ENCODE results near the gene SDHAF3. TPM values are rescaled to one million over a fixed set of nuclear protein-coding genes. Genes with fewer than 3 reads are reported as not detected.

Gene SDHAF3
- total and polyA plus RNA-seq, 2 of the 8 experiments (the other 6 are each of a cell fraction or from before 2014, with no cell fraction given): 12.0 to 31.3 TPM

- H2BK15ac ChIP-seq (ENCODE audit: low read length): no peak overlapping the region
- H4K5ac ChIP-seq (ENCODE audit: insufficient read length, low read depth, low read length): no peak overlapping the region
- no peaks in the 10 kb centered on the region for H3K36me3 ChIP-seq (ENCODE audit: control insufficient read depth in 2 of 4, insufficient read depth in 4 of 4, low read length in 3 of 4)
- H3K9ac ChIP-seq (replicated peaks in 1 of 4; ENCODE audit: extremely low read depth in 1 of 4, low read depth in 3 of 4, low read length in 3 of 4): no peak overlapping the region
- no peak overlapping the region for H3K56ac ChIP-seq (replicated peaks; ENCODE audit: insufficient read length, low read depth, low read length)
- no peak overlapping the region for H3K4ac ChIP-seq (replicated peaks; ENCODE audit: insufficient read length, low read depth, low read length)
- H3K14ac ChIP-seq (ENCODE audit: insufficient read length): no peak overlapping the region
- H3K23ac ChIP-seq (ENCODE audit: insufficient read length): no peak overlapping the region
- no peaks in the 10 kb centered on the region for H3K4me1 ChIP-seq (replicated peaks in 1 of 4; ENCODE audit: control insufficient read depth in 3 of 4, insufficient read depth in 4 of 4, low read length in 3 of 4)
- ChIA-PET POLR2A (ENCODE audit: partially characterized antibody) (no interaction called here), CTCF (ENCODE audit: partially characterized antibody) (no interaction called here)
- H3K27me3 ChIP-seq (replicated peaks in 1 of 4; ENCODE audit: control insufficient read depth in 3 of 4, extremely low read depth in 1 of 4, insufficient read depth in 3 of 4, low read length in 3 of 4): peaks cover 0 to 1% (median 0%) of the 10 kb centered on the region in 4 experiments; a peak in 1 of 7 replicates
- no peak for TF ChIP-seq USF2 (IDR thresholded peaks at IDR 0.05; ENCODE audit: low read length)
- no peak for TF ChIP-seq SRF (IDR thresholded peaks at IDR 0.05; ENCODE audit: low read depth, low read length)
- H3K4me3 ChIP-seq (ENCODE audit: extremely low read depth in 1 of 4, insufficient read depth in 2 of 4, low read depth in 3 of 4, low read length in 4 of 4): no peak overlapping the region
- H2BK20ac ChIP-seq (ENCODE audit: low read length): no peak overlapping the region
- no peak for DNase-seq (ENCODE audit: low read depth in 1 of 2, low spot score in 2 of 2)
- H3K9me3 ChIP-seq (ENCODE audit: insufficient read depth in 2 of 2, low read depth in 1 of 2, low read length in 1 of 2): no peaks in the 10 kb centered on the region
- H4K20me1 ChIP-seq (replicated peaks in 1 of 2; ENCODE audit: control insufficient read depth in 1 of 2, insufficient read depth in 2 of 2, low read length in 2 of 2): no peaks in the 10 kb centered on the region
- H2AK5ac ChIP-seq (ENCODE audit: low read depth, low read length): no peak overlapping the region
- no peak overlapping the region for H2BK120ac ChIP-seq (replicated peaks; ENCODE audit: low read depth, low read length)
- H3K79me1 ChIP-seq (ENCODE audit: low read depth, low read length): no peaks in the 10 kb centered on the region
- H3K79me2 ChIP-seq (ENCODE audit: control insufficient read depth in 1 of 2, insufficient read depth in 2 of 2, low read length in 2 of 2): no peaks in the 10 kb centered on the region
- no peak overlapping the region for H3K4me2 ChIP-seq (ENCODE audit: insufficient read depth in 1 of 2, low read depth in 2 of 2, low read length in 2 of 2)
- H4K91ac ChIP-seq (replicated peaks; ENCODE audit: insufficient read length, low read length): no peak overlapping the region
- H2AFZ ChIP-seq (ENCODE audit: low read length): no peak overlapping the region
- no peak overlapping the region for H4K8ac ChIP-seq (ENCODE audit: extremely low read depth, insufficient read depth, low read length)
- H2BK12ac ChIP-seq (ENCODE audit: low read depth, low read length): no peak overlapping the region
- H2BK5ac ChIP-seq (ENCODE audit: low read depth, low read length): no peak overlapping the region
- FAIRE-seq: no peak
- H3K18ac ChIP-seq (ENCODE audit: extremely low read depth, low read length): no peak overlapping the region
- no peak overlapping the region for H3K27ac ChIP-seq (ENCODE audit: low read depth, low read length)
- H3K23me2 ChIP-seq (ENCODE audit: low read depth, low read length): no peaks in the 10 kb centered on the region
- 65% methylated on average over 3 of the region's 3 CpGs; no CpG with 5 or more reads in 1 of the 2 experiments for WGBS, 2 experiments (ENCODE audit: extremely low coverage in 1 of 2, insufficient coverage in 1 of 2, insufficient read length in 1 of 2, insufficient replicate concordance in 2 of 2, low coverage in 1 of 2, low lambda C conversion rate in 2 of 2, missing lambda C conversion rate in 1 of 2)
Measured at GRCh38 chr7:97226541-97226940, 109.0 kb downstream of the SDHAF3 start.

Other genes with a start within 250 kb of the SDHAF3 start
- gene DLX6, start 112.1 kb upstream of the SDHAF3 start, total RNA-seq (2021; fragmentation: NEBNext Ultra II Directional; extraction: Animal tissue kit (Norgen Biotek cat#: 25700)): not detected in 2 replicates
- gene DLX6, start 112.1 kb upstream of the SDHAF3 start, polyA plus RNA-seq (2011; rRNA removed): not detected in 2 replicates
- not detected in 2 replicates for gene DLX5, start 92.9 kb upstream of the SDHAF3 start, total RNA-seq (2021; fragmentation: NEBNext Ultra II Directional; extraction: Animal tissue kit (Norgen Biotek cat#: 25700))
- 0.06 TPM in 1 of 2 replicates, not detected in the other for gene DLX5, start 92.9 kb upstream of the SDHAF3 start, polyA plus RNA-seq (2011; rRNA removed)

Data from H1 (cell line).